Daoy (cell line): ENCODE measurements around the gene CKLF. TPM values are rescaled to one million over a fixed set of nuclear protein-coding genes. Genes with fewer than 3 reads are reported as not detected.
A peak's percentile ranks its signal among the peaks of the same experiment; 100 is the strongest.
"Not testable (repeated sequence)": the region's sequence is repeated elsewhere in the genome, so short reads cannot be mapped to it uniquely, and the experiment has no call there.

ENCODE experiments used
- DNase-seq: peaks from one replicate; pipeline ENCODE4 v3.0.0-alpha.2; 2015; ENCODE audit warnings: low read depth
- total RNA-seq: library from RNA; depleted of rRNA; stranded (reverse); fragments of >200 nt; shearing (Covaris generic); gene quantifications from 2 replicates; pipeline ENCODE4 v1.2.3, GENCODE V29; 2014; rRNA removed

Gene CKLF
- total RNA-seq = 156 and 168 TPM in 2 replicates

GRCh38 chr16:66552286-66553177 is at the start of gene CKLF:
TSS of gene CKLF (plus strand) at chr16:66552576. CDS start at chr16:66552716, 140 bp downstream.
- DNase-seq = peak; percentile 92

GRCh38 chr16:66503030-66503429 is 49.3 kb upstream of the CKLF start:
- DNase-seq = no peak

DNA sequence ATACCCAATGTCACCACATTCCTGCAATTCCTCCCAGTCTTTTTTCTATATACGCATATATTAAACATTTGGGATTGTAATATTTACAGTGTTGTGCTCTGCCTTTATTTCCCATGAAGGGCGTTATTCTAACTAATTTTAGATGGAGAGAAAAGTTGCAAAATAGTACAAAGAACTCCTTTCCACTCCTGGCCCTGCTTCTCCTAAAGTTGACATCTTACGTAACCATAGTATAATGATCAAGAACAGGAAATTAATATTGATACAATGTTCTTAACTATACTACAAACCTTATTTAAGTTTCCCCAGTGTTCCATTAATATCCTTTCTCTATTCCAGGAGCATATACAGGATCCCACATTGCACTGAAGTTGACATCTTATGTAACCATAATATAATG is 48.8 kb upstream of the CKLF start:
- DNase-seq = no peak

DNA sequence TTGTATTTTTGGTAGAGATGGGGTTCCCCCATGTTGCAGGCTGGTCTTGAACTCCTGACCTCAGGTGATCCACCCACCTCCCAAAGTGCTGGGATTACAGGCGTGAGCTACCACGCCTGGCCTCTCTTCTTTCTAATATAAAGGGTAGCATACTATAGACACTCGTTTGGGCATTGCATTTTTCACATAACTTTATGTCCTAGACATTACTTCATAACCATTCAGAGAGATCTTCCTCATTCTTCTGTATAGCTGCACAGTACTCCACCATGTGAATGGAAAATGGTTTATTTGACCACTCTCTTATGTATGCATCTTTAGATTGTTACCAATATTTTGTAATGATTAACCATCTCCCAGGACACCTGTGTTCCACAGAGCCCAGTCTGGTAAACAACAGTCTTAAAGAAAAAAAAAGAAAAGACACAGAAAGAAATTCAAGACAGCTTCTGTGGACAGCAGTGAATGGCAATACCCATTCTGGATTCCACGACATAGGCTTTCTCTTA is 44.6 kb upstream of the CKLF start:
- no peak for DNase-seq

DNA sequence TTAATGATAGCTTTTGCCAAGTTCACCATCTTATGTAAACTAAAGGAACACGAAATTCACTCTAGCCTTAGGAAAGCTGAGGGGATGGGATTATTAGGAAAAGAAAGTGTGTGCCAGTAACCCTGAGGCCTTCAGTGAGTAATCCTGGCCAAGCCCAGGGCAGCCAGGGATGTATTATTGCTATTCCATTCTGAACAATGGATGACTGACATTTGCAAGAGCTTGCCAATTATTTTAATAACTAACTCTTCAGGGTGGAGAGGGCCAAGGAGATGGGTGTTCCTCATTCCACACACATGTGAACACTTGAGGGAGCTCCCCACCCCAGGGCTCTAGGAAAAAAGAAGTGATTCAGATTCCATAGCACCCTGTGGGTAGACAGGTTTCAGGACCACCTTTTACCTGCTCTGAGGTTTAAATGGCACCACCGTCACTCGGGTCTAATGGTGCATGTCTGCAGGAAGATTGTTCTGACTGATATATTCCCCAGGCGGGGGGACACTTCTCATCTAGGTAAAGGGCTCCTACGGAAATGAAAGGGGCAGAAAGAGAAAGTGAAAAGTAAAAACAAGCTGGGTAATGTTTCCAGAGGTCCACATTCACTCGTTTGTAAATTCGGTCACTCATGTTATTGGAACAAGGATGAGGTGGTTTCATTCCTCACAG is 44.0 kb upstream of the CKLF start:
- peak; percentile 36 for DNase-seq

DNA sequence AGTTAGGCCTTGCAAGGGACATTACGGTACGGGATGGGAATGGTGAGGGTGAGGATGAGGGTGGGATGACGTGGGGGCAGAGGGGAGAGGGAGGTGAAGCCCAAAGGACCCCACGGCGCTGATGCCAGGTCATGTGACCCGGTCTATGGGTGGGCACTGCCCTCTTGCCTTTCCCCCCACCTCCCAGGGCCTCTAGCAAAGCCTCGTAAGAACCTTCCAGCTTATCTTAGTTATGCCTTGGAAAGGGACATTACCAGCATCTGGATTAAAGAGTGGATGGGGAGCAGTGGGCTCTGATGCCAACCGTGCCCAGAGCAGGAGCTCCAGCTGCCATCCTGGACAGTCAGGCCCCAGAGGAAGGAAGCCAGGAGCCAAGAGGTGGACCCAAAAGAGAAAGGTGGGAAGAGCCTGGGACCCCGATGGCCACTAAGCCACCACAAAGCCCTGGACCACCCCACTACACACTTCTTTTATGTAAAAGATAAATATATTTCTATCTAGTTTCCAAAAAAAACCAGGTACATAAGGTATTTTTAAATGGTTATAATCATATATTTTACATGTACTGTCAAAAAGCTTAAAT is 43.4 kb upstream of the CKLF start:
- no peak for DNase-seq

- no peak for DNase-seq
Observed at GRCh38 chr16:66509576-66509975, 42.8 kb upstream of the CKLF start.

DNA sequence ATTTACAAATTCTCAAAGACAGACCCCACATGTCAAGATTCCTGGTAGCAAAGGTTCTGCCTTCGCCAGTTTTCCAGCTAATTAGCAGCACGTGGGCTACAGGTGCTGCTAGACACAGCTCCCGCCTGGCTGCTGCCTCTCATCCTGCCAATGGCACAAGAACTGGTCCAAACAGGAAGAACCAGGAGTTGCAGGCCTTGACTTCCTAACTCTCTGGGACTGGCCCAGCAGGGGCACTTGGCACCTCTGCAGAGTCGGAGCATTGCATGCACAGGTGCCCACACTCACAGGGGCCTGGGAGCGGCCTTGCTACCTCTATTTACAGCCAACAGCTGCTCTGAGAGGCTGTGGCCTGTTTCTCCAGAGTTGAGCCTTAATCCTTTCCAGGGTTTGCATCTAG is 42.1 kb upstream of the CKLF start:
- no peak for DNase-seq

GRCh38 chr16:66510711-66511601 is 41.4 kb upstream of the CKLF start:
- DNase-seq = no peak

DNA sequence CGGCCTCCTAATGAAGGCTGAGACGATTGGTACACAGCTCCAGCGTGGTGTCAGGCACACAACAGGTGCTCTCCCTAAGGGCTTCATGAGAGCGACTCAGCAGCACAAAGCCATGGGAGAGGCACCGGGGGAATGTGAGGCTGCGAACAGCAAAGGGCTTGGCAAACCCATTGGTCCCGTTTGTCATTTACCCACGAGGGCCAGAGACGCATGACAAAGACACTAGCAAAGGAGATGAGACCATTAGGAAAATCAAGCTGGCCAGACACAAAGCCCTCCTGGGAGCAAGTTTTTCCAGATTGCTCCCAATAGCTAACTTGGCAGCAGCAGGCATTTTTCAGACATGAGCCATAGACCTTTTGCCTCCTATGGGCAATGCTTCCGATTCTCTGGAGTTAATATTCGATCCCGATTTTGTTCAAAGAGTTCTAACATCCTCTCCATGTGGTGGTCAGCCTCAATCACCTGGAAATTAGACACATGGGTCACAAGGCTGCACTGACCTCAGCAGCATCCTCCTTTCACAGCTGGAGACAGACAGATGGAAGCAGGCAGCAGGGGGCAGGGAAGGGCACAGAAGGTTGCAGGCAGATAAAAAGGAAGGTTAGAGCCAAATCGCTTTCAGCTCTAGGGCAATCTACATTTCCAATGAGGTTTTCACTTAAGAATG is 40.6 kb upstream of the CKLF start:
- peak; percentile 69 for DNase-seq

DNA sequence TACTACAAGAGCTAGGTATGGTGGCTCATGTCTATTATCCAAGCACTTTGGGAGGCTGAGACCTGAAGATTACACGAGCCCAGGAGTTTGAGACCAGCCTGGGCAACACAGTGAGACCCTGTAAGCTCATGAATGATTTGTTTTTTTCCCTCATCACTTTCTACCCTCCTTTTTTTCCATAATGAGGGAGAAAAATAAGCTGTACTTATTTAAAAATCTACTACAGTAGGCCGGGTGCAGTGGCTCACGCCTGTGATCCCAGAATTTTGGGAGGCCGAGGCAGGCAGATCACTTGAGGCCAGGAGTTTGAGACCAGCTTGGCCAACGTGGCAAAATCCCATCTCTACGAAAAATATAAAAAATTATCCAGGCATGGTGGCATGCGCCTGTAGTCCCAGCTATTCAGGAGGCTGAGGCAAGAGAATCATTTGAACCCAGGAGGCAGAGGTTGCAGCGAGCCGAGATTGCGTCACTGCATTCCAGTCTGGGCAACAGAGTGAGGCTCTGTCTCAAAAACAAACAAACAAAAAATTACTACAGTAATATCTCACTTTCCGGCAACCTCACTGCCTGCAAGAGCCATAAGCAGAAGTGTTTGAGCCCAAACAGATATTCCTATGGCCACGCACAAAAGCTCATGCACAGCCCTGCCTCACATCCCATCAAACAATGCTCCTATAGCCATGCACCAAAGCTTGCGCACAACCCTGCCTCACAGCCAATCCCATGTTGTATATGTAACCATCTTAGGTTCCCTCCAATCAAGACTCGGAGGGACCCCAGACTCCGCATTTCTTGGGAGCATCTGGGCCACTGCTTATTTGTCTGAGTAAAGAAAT is 39.9 kb upstream of the CKLF start:
- peak; percentile 58 for DNase-seq

DNA sequence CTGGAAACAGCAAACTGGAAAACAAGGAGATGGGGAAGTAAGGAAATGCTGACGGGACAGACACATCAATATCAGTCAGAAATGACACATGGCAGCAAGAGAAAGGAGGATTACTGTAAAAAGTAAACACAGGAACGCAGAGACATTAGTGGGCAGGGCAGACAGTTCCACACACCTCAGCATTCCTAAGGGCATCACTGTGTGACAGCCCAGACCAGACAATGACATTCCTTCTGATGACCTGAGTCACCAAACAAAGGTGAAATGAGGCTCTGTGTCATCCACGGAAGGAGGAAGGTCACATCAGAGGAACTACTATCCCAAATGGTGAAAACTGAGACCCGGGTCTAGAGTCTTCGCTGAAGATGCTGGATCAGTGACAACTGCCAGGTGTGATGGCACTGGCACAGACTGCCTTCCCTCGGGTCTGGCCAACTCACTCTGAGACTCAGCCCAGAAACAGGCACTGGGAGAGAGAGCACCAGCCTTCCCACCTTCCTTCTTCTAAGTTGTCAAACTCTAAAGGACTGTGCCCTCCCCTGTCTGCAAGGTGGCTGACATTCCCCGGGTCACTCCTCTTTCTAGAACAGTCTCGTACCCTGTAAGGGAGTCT is 39.2 kb upstream of the CKLF start:
- no peak for DNase-seq

DNA sequence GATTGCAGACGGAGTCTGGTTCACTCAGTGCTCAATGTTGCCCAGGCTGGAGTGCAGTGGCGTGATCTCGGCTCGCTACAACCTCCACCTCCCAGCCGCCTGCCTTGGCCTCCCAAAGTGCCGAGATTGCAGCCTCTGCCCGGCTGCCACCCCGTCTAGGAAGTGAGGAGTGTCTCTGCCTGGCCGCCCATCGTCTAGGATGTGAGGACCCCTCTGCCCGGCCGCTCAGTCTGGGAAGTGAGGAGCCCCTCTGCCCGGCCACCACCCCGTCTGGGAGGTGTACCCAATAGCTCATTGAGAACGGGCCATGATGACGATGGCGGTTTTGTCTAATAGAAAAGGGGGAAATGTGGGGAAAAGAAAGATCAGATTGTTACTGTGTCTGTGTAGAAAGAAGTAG is 38.0 kb upstream of the CKLF start:
- DNase-seq = not testable (repeated sequence)

GRCh38 chr16:66514980-66515595 is 37.3 kb upstream of the CKLF start:
- DNase-seq = not testable (repeated sequence)

GRCh38 chr16:66515596-66516508 is 36.5 kb upstream of the CKLF start:
- peak; percentile 47 for DNase-seq

GRCh38 chr16:66516509-66516807 is 35.9 kb upstream of the CKLF start:
- no peak for DNase-seq

GRCh38 chr16:66516808-66517585 is 35.4 kb upstream of the CKLF start:
- DNase-seq = peak; percentile 98
